PFSK-1 (cell line): ENCODE measurements around the gene NOTO.

Source experiments
- FOXP2 ChIP-seq: optimal IDR thresholded peaks from 2 replicates; pipeline ENCODE3; 2011; ENCODE audit warnings: borderline replicate concordance, control low read depth, inconsistent platforms; ENCODE audit not compliant: insufficient read depth; ENCODE audit errors: extremely low read length, extremely low read depth
- POLR2AphosphoS5 ChIP-seq: IDR thresholded peaks from 2 replicates; pipeline ENCODE4 v1.6.1; 2012; ENCODE audit warnings: low read depth, mild to moderate bottlenecking, control low read depth, low read length, moderate library complexity
- REST ChIP-seq, 2 experiments: IDR thresholded peaks; 2 replicates each; pipeline versions ENCODE4 v1.6.1 to v1.8.0; 2011 to 2012; ENCODE audit warnings: low read depth in 2 of 2, low read length in 2 of 2, control low read depth in 1 of 2, inconsistent platforms in 1 of 2, mild to moderate bottlenecking in 1 of 2, moderate library complexity in 1 of 2; ENCODE audit not compliant: insufficient read depth in 1 of 2
- SIN3A ChIP-seq: IDR thresholded peaks from 2 replicates; pipeline ENCODE4 v1.6.1; 2012; ENCODE audit warnings: mild to moderate bottlenecking, low read length, moderate library complexity, borderline replicate concordance; ENCODE audit not compliant: insufficient read depth
- TAF1 ChIP-seq: IDR thresholded peaks from 2 replicates; pipeline ENCODE4 v1.6.1; 2012; ENCODE audit warnings: low read length, control low read depth, borderline replicate concordance; ENCODE audit not compliant: insufficient read depth

NOTO gene

GRCh38 chr2:73225513-73226360 lies 23.4 kb downstream of the NOTO start:
- TF ChIP-seq REST (IDR thresholded peaks at IDR 0.05; ENCODE audit: insufficient read depth in 1 of 2, low read depth in 2 of 2, low read length in 2 of 2) (no peak), SIN3A (no peak), FOXP2 (no peak)

- TF ChIP-seq TAF1, result no peak
- TF ChIP-seq SIN3A, result no peak
- no peak for TF ChIP-seq FOXP2
These were observed 24.7 kb downstream of the NOTO start for GRCh38 chr2:73227086-73227485.

GRCh38 chr2:73228631-73229030 lies 26.3 kb downstream of the NOTO start:
- TF ChIP-seq REST (IDR thresholded peaks at IDR 0.05; ENCODE audit: insufficient read depth in 1 of 2, low read depth in 2 of 2, low read length in 2 of 2) (no peak), FOXP2 (no peak)

- TF ChIP-seq REST (IDR thresholded peaks at IDR 0.05; ENCODE audit: insufficient read depth in 1 of 2, low read depth in 2 of 2, low read length in 2 of 2) (no peak), FOXP2 (no peak), SIN3A (no peak; the same call in 1 of the 2 replicates)
These were observed 30.2 kb downstream of the NOTO start for GRCh38 chr2:73232403-73233153.

- TF ChIP-seq SIN3A, result peak; percentile 63; the same call in 1 of the 2 replicates
- TF ChIP-seq POLR2AphosphoS5, result peak; percentile 68
- TF ChIP-seq TAF1, result no peak
- TF ChIP-seq FOXP2, result peak; percentile 59
These were observed 31.0 kb downstream of the NOTO start, which contains the start of gene PRADC1 for GRCh38 chr2:73233154-73233931. PRADC1 (minus strand) TSS chr2:73233239; CDS start chr2:73233160, 79 bp downstream.

- peak; percentile 99 for TF ChIP-seq POLR2AphosphoS5
- TF ChIP-seq REST (IDR thresholded peaks at IDR 0.05; ENCODE audit: insufficient read depth in 1 of 2, low read depth in 2 of 2, low read length in 2 of 2), result peak; percentile 31 to 64; a peak in 2 of 4 replicates
- no peak for TF ChIP-seq FOXP2
- peak; percentile 99 for TF ChIP-seq TAF1
- peak; percentile 86 for TF ChIP-seq SIN3A
These were observed 31.8 kb downstream of the NOTO start, which contains the start of gene CCT7 for GRCh38 chr2:73233932-73234832. CCT7 (plus strand) TSS chr2:73234308; CDS start chr2:73234379, 71 bp downstream.
